Vagina (tissue), 2 donors: ENCODE results near the gene SOHLH1. TPM values are rescaled to one million over a fixed set of nuclear protein-coding genes. Genes with fewer than 3 reads are reported as not detected.
"Not testable (repeated sequence)": the region's sequence is repeated elsewhere in the genome, so short reads cannot be mapped to it uniquely, and the experiment has no call there.

Experiments
- DNase-seq, 2 donors: peaks; one replicate each; pipeline ENCODE4 v3.0.0-alpha.2; 2017; ENCODE audit errors: extremely low spot score in 2 of 2
- H3K27ac ChIP-seq: fragments of 200-600 bp; sonication (generic); one replicate; pipeline ENCODE4 v1.5.1; 2019
- H3K27me3 ChIP-seq: fragments of 200-600 bp; sonication (generic); one replicate; pipeline ENCODE4 v1.5.1; 2019
- H3K36me3 ChIP-seq, 2 donors: fragments of 200-600 bp; sonication (generic); one replicate each; pipeline ENCODE4 v1.5.1; 2017 to 2019
- H3K4me1 ChIP-seq: fragments of 200-600 bp; sonication (generic); one replicate; pipeline ENCODE4 v1.5.1; 2019
- H3K4me3 ChIP-seq, 2 donors: fragments of 200-600 bp; sonication (generic); 1 replicate in 1 of 2; 2 replicates in 1 of 2; pipeline ENCODE4 v1.5.1; 2016 to 2019
- H3K9me3 ChIP-seq: fragments of 200-600 bp; sonication (generic); one replicate; pipeline ENCODE4 v1.5.1; 2019
- CTCF ChIP-seq, 3 experiments: fragments of 450-650 bp in 2 of 3; fragments of 200-600 bp in 1 of 3; sonication (generic) in 1 of 3; IDR thresholded peaks; one replicate each; pipeline ENCODE4 v1.5.1; 2017 to 2019; ENCODE audit warnings: antibody characterized with exemption in 3 of 3, mild to moderate bottlenecking in 2 of 3, moderate library complexity in 2 of 3
- POLR2A ChIP-seq, 2 donors: fragments of 450-650 bp; IDR thresholded peaks; one replicate each; pipeline ENCODE4 v1.6.1; 2017; ENCODE audit warnings: antibody characterized with exemption in 2 of 2, mild to moderate bottlenecking in 2 of 2, moderate library complexity in 2 of 2
- POLR2AphosphoS5 ChIP-seq, 2 donors: sonication (generic); formaldehyde crosslinking; IDR thresholded peaks; one replicate each; pipeline ENCODE4 v1.9.0; 2017; ENCODE audit warnings: antibody characterized with exemption in 2 of 2, mild to moderate bottlenecking in 2 of 2, low read depth in 1 of 2; ENCODE audit not compliant: insufficient read depth in 1 of 2
- intact Hi-C: fragments of 100-400 bp; cut with DNase I; formaldehyde crosslinking; loops from one replicate; pipeline ENCODE4 v1.15.1; 2023
- total RNA-seq: library from RNA; depleted of rRNA; stranded (reverse); fragments of >200 nt; gene quantifications from one replicate; pipeline ENCODE4 v1.2.3, GENCODE V29; 2016

SOHLH1 gene
- total RNA-seq, 1 donor from 2014 or later: not detected

GRCh38 chr9:135673941-135674340, 25.3 kb downstream of the SOHLH1 start:
- TF ChIP-seq POLR2A (IDR thresholded peaks at IDR 0.05) (no peak), POLR2AphosphoS5 (IDR thresholded peaks at IDR 0.05; ENCODE audit: insufficient read depth in 1 of 2, low read depth in 1 of 2) (no peak), CTCF (IDR thresholded peaks at IDR 0.05) (no peak)
- H3K4me3 ChIP-seq: no peak overlapping the region
- no peak overlapping the region for H3K27ac ChIP-seq
- no peaks in the 10 kb centered on the region for H3K4me1 ChIP-seq
- intact Hi-C loops: no loop called here
- no peaks in the 10 kb centered on the region for H3K9me3 ChIP-seq
- H3K27me3 ChIP-seq: no peaks in the 10 kb centered on the region
- no peak for DNase-seq
- no peaks in the 10 kb centered on the region for H3K36me3 ChIP-seq

DNA sequence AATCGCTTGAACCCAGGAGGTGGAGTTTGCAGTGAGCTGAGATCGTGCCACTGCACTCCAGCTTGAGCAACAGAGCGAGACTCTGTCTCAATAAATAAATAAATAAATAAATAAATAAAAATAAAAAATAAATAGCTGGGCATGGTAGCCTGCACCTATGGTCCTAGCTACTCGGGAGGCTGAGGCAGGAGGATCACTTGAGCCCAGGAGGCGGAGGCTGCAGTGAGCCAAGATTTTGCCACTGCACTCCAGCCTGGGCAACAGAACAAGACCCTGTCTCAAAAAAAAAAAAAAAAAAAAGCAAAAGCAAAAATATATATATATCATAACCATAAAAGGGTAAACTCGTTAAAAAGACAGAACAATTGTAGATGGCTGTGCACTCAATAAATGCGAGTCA, 26.5 kb downstream of the SOHLH1 start:
- intact Hi-C loops, H3K4me3 ChIP-seq, H3K27me3 ChIP-seq, H3K9me3 ChIP-seq, H3K27ac ChIP-seq, DNase-seq, H3K36me3 ChIP-seq, H3K4me1 ChIP-seq: not testable (repeated sequence)

DNA sequence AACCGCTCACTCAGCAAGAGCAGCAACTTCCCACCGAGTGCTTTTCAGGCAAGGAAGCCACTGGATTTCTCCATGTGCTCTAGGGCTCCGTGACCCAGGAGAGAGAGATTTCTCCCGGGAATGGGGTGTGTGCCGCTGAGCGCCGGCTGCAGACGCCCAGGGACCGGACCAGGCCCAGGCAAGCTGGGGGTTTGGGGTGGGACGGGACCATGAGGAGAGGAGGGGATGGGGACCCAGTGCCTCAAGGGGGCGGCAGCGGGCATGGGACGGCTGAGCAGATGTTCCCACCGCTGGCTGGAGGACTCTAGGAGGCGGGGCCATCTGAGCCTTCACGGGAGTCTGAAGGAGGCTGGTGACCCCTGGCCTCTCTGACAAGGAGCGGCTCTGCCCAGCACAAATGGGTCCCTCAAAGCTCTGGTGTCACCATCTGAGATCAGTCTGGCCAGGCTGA, 27.7 kb downstream of the SOHLH1 start:
- no peak overlapping the region for H3K27ac ChIP-seq
- no peaks in the 10 kb centered on the region for H3K36me3 ChIP-seq
- no peaks in the 10 kb centered on the region for H3K27me3 ChIP-seq
- intact Hi-C loops: no loop called here
- TF ChIP-seq POLR2AphosphoS5 (IDR thresholded peaks at IDR 0.05; ENCODE audit: insufficient read depth in 1 of 2, low read depth in 1 of 2) (no peak), CTCF (IDR thresholded peaks at IDR 0.05) (no peak), POLR2A (IDR thresholded peaks at IDR 0.05) (no peak)
- H3K4me3 ChIP-seq: no peak overlapping the region
- H3K4me1 ChIP-seq: no peaks in the 10 kb centered on the region
- no peak for DNase-seq
- H3K9me3 ChIP-seq: no peaks in the 10 kb centered on the region

GRCh38 chr9:135670721-135671590, 28.3 kb downstream of the SOHLH1 start:
- intact Hi-C loops: no loop called here
- DNase-seq: no peak
- no peak overlapping the region for H3K4me3 ChIP-seq
- H3K27ac ChIP-seq: no peak overlapping the region
- H3K36me3 ChIP-seq: no peaks in the 10 kb centered on the region
- TF ChIP-seq POLR2A (IDR thresholded peaks at IDR 0.05) (no peak), CTCF (IDR thresholded peaks at IDR 0.05) (no peak), POLR2AphosphoS5 (IDR thresholded peaks at IDR 0.05; ENCODE audit: insufficient read depth in 1 of 2, low read depth in 1 of 2) (no peak)
- H3K9me3 ChIP-seq: no peaks in the 10 kb centered on the region
- H3K27me3 ChIP-seq: no peaks in the 10 kb centered on the region
- no peaks in the 10 kb centered on the region for H3K4me1 ChIP-seq

DNA sequence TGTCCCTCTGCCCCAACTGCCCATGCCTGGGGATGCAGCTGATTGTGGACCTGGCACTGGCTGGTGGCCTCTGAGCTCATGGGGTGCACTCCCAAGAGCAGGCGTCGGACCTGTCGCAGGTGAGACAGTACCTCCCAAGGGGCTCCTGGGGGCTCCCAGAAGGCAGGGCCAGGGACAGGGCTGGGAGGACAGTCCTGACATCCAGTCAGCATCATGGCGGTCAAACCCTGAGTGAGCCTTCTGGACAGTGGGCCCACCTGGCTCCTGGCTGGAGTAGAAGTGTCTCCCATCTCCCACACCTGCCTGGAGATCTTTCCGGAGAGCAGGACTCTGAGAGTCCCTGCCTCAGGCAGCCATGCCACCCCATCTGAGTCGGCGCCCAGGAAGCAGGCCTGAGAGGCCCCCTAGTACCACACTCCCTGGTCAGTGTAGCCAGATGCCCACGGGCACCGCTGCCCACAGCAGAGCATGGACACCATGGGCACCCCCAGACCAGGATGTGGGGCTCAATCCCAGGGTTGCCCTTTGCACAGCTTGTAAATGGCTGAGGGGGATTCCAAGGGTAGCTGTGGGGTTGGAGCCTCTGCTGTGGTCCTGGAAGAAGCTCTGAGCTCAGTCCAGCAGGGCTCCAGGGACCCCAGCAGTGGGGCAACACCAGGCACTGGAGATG, 29.5 kb downstream of the SOHLH1 start:
- intact Hi-C loops: no loop called here
- Histone ChIP-seq H3K9me3 (no peaks in the 10 kb centered on the region), H3K36me3 (no peaks in the 10 kb centered on the region), H3K27me3 (no peaks in the 10 kb centered on the region), H3K4me3 (no peak overlapping the region), H3K4me1 (no peaks in the 10 kb centered on the region), H3K27ac (no peak overlapping the region)
- TF ChIP-seq POLR2AphosphoS5 (IDR thresholded peaks at IDR 0.05; ENCODE audit: insufficient read depth in 1 of 2, low read depth in 1 of 2): no peak
- no peak for TF ChIP-seq POLR2A (IDR thresholded peaks at IDR 0.05)
- TF ChIP-seq CTCF (IDR thresholded peaks at IDR 0.05): no peak
- no peak for DNase-seq

- DNase-seq, H3K27ac ChIP-seq, H3K4me3 ChIP-seq, H3K36me3 ChIP-seq, intact Hi-C loops, H3K9me3 ChIP-seq, H3K4me1 ChIP-seq, H3K27me3 ChIP-seq: not testable (repeated sequence)
These were observed 30.3 kb downstream of the SOHLH1 start for GRCh38 chr9:135669018-135669417.
